ENCODE measurements around the gene KLK2. TPM values are rescaled to one million over a fixed set of nuclear protein-coding genes. Genes with fewer than 3 reads are reported as not detected.

The KLK2 gene
- total RNA-seq, 1 experiment from 2014 or later, result not detected

DNA sequence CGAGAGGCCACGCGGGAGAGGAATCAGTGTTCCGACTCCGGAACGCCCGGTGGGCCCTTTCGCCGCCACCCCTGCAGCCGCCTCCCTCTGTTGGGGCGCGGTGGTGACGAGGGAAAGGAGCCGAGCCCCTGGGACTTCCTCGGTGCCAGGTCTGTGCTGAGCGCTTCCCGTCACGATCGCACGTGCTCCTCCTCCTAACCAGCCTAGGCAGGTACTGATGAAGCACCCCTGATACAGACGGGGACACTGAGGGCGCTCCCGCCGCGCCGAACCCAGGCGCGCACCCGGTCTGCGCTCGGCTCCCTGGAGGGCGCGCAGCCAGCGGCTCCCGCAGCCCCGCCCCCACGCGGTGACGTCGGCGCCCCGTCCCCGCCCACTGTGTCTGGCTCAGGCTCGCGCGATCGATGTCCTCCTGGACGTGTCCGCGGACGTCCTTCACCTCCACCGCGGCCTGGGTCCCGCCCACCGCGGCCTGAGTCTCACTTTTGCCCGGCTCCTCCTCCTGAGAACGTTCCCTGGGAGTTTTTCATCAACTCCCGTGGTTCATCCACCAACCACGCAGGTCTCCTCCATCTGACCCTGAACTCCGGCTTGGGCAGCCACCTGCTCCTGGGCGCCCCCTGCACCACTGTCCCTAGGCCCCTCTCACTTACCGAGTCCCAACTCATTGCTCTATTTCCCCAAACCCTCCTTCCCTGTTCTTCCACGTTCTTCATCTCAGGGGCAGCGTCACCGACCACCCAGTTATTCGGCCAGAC lies 37.3 kb upstream of the KLK2 start:
- H3K4me1 ChIP-seq (ENCODE audit: control insufficient read depth, insufficient read depth, low read length), result no peaks in the 10 kb centered on the region
- ChIA-PET POLR2A (no interaction called here), CTCF (no interaction called here)
- in situ Hi-C loops (cut with HindIII; ENCODE audit: low pct_unique_long_range_greater_than_20kb, low sequenced_read_pairs) (no loop called here), intact Hi-C loops (cut with micrococcal nuclease; ENCODE audit: unreplicated experiment) (no loop called here)
- no peaks in the 10 kb centered on the region for H3K9me3 ChIP-seq (ENCODE audit: control insufficient read depth, insufficient read depth, low read depth, low read length)
- ATAC-seq, result peak; percentile 97
- no peak for DNase-seq (ENCODE audit: low read depth, low spot score)
- no peak overlapping the region for H3K27ac ChIP-seq (ENCODE audit: low read length)
- H3K4me3 ChIP-seq (ENCODE audit: low read depth in 2 of 2, low read length in 2 of 2), result peak overlapping the region; percentile 51 to 63
- BruUV-seq (replicated peaks), result no TSS peak
- no peaks in the 10 kb centered on the region for H3K36me3 ChIP-seq (ENCODE audit: control insufficient read depth, insufficient read depth, low read length)
- H3K27me3 ChIP-seq (ENCODE audit: control insufficient read depth, insufficient read depth, low read length), result no peaks in the 10 kb centered on the region
- no peak for TF ChIP-seq TCF7L2 (IDR thresholded peaks at IDR 0.05; ENCODE audit: low read depth, low read length)
- no peak for TF ChIP-seq SIN3A (IDR thresholded peaks at IDR 0.05; ENCODE audit: borderline replicate concordance, insufficient read depth, low read depth, low read length)
- TF ChIP-seq, protein P1, sequence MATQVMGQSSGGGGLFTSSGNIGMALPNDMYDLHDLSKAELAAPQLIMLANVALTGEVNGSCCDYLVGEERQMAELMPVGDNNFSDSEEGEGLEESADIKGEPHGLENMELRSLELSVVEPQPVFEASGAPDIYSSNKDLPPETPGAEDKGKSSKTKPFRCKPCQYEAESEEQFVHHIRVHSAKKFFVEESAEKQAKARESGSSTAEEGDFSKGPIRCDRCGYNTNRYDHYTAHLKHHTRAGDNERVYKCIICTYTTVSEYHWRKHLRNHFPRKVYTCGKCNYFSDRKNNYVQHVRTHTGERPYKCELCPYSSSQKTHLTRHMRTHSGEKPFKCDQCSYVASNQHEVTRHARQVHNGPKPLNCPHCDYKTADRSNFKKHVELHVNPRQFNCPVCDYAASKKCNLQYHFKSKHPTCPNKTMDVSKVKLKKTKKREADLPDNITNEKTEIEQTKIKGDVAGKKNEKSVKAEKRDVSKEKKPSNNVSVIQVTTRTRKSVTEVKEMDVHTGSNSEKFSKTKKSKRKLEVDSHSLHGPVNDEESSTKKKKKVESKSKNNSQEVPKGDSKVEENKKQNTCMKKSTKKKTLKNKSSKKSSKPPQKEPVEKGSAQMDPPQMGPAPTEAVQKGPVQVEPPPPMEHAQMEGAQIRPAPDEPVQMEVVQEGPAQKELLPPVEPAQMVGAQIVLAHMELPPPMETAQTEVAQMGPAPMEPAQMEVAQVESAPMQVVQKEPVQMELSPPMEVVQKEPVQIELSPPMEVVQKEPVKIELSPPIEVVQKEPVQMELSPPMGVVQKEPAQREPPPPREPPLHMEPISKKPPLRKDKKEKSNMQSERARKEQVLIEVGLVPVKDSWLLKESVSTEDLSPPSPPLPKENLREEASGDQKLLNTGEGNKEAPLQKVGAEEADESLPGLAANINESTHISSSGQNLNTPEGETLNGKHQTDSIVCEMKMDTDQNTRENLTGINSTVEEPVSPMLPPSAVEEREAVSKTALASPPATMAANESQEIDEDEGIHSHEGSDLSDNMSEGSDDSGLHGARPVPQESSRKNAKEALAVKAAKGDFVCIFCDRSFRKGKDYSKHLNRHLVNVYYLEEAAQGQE (IDR thresholded peaks at IDR 0.05; ENCODE audit: insufficient read depth in 1 of 2, low read depth in 2 of 2, low read length in 1 of 2), result no peak
- TF ChIP-seq, protein P2, sequence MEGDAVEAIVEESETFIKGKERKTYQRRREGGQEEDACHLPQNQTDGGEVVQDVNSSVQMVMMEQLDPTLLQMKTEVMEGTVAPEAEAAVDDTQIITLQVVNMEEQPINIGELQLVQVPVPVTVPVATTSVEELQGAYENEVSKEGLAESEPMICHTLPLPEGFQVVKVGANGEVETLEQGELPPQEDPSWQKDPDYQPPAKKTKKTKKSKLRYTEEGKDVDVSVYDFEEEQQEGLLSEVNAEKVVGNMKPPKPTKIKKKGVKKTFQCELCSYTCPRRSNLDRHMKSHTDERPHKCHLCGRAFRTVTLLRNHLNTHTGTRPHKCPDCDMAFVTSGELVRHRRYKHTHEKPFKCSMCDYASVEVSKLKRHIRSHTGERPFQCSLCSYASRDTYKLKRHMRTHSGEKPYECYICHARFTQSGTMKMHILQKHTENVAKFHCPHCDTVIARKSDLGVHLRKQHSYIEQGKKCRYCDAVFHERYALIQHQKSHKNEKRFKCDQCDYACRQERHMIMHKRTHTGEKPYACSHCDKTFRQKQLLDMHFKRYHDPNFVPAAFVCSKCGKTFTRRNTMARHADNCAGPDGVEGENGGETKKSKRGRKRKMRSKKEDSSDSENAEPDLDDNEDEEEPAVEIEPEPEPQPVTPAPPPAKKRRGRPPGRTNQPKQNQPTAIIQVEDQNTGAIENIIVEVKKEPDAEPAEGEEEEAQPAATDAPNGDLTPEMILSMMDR (IDR thresholded peaks at IDR 0.05), result no peak; the same call in 1 of the 2 replicates
- TF ChIP-seq POLR2AphosphoS5 (IDR thresholded peaks at IDR 0.05; ENCODE audit: low read depth, low read length), result no peak

DNA sequence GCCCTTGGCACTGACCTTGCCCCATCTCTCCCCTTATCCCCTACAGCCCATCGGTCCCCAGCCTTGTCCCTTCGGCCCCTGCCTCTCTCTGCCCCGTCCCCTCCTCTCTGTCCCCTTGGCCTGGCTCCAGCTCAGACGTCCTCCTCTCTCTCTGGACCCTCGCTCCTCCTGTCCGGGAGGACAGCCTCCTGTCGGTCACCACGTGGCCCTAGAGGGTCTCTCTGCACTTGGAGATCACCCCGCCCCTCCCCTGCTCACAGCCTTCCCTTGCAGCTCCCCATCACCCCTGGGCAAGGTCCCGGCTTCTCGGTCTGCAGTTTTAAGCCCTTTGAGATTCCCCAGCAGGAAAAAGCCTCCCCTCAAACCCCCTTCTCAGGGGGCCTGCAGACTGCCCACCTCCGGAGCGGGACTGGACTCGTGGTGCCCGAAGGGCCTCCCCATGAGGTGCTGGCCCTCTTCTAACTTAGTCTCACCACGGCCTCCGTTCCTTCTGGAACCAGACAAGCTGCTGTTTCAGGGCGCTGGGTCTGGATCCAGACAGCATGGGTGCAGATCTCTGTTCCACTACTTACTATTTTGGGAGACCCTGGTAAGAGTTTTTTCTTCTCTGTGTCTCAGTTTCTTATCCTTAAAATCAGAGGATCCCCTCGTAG lies 36.6 kb upstream of the KLK2 start:
- TF ChIP-seq, protein P2 (IDR thresholded peaks at IDR 0.05), result no peak
- TF ChIP-seq, protein P1 (IDR thresholded peaks at IDR 0.05; ENCODE audit: insufficient read depth in 1 of 2, low read depth in 2 of 2, low read length in 1 of 2), result no peak
- TF ChIP-seq TCF7L2 (IDR thresholded peaks at IDR 0.05; ENCODE audit: low read depth, low read length), result no peak
- no peak for TF ChIP-seq POLR2AphosphoS5 (IDR thresholded peaks at IDR 0.05; ENCODE audit: low read depth, low read length)
- POLR2A ChIA-PET, result no interaction called here
- Histone ChIP-seq H3K9me3 (ENCODE audit: control insufficient read depth, insufficient read depth, low read depth, low read length) (no peaks in the 10 kb centered on the region), H3K27ac (ENCODE audit: low read length) (no peak overlapping the region), H3K27me3 (ENCODE audit: control insufficient read depth, insufficient read depth, low read length) (no peaks in the 10 kb centered on the region), H3K36me3 (ENCODE audit: control insufficient read depth, insufficient read depth, low read length) (no peaks in the 10 kb centered on the region), H3K4me1 (ENCODE audit: control insufficient read depth, insufficient read depth, low read length) (no peaks in the 10 kb centered on the region), H3K4me3 (ENCODE audit: low read depth in 2 of 2, low read length in 2 of 2) (peak overlapping the region in 1 of 2 experiments; percentile 63; a peak in 2 of 4 replicates)
- CTCF ChIA-PET, result no interaction called here
- no TSS peak for BruUV-seq (replicated peaks)
- DNase-seq (ENCODE audit: low read depth, low spot score) (no peak), ATAC-seq (no peak)
- in situ Hi-C loops (cut with HindIII; ENCODE audit: low pct_unique_long_range_greater_than_20kb, low sequenced_read_pairs), result no loop called here
- intact Hi-C loops (cut with micrococcal nuclease; ENCODE audit: unreplicated experiment), result no loop called here

Measured in Panc1 (cell line).